SK-N-DZ (cell line): ENCODE data around the gene GFER.
"Not testable (repeated sequence)": the region's sequence is repeated elsewhere in the genome, so short reads cannot be mapped to it uniquely, and the experiment has no call there.

Experiments used
- DNase-seq: peaks from one replicate; pipeline ENCODE4 v3.0.0-alpha.2; 2015; ENCODE audit warnings: low spot score

GFER gene

GRCh38 chr16:1957434-1958142 is 26.4 kb upstream of the GFER start:
- not testable (repeated sequence) for DNase-seq

GRCh38 chr16:1958143-1958491 is 25.9 kb upstream of the GFER start:
- DNase-seq, result not testable (repeated sequence)

- no peak for DNase-seq
Measured at GRCh38 chr16:1958715-1959268, 25.2 kb upstream of the GFER start.

- DNase-seq, result peak; percentile 90
Measured at GRCh38 chr16:1959269-1960039, 24.5 kb upstream of the GFER start, which contains the start of gene NDUFB10. Gene NDUFB10 (plus strand): TSS chr16:1959538. CDS start chr16:1959625, 87 bp downstream.

- peak; percentile 77 for DNase-seq
Measured at GRCh38 chr16:1960665-1961630, 23.0 kb upstream of the GFER start.

GRCh38 chr16:1961651-1962067 is 22.3 kb upstream of the GFER start:
- DNase-seq, result no peak

- DNase-seq, result not testable (repeated sequence)
Measured at GRCh38 chr16:1962161-1963153, 21.5 kb upstream of the GFER start.

- DNase-seq, result peak; percentile 57
Measured at GRCh38 chr16:1963806-1964505, 20.0 kb upstream of the GFER start.

GRCh38 chr16:1964506-1965395 is 19.2 kb upstream of the GFER start, which contains the start of gene RPS2:
Gene RPS2 (minus strand): TSS chr16:1964826. CDS start chr16:1964625, 201 bp downstream.
- peak; percentile 98 for DNase-seq

GRCh38 chr16:1965396-1966001 is 18.5 kb upstream of the GFER start:
- DNase-seq, result no peak

GRCh38 chr16:1966460-1966859 is 17.5 kb upstream of the GFER start, which contains the start of gene RNF151:
Gene RNF151 (plus strand): TSS chr16:1966856. CDS start chr16:1966882, 26 bp downstream.
- no peak for DNase-seq

- DNase-seq, result no peak
Measured at GRCh38 chr16:1968146-1968953, 15.6 kb upstream of the GFER start.

GRCh38 chr16:1971796-1972489 is 12.1 kb upstream of the GFER start, which contains the start of gene TBL3:
Gene TBL3 (plus strand): TSS chr16:1972053. CDS start chr16:1972165, 112 bp downstream.
- peak; percentile 93 for DNase-seq

GRCh38 chr16:1972490-1972877 is 11.5 kb upstream of the GFER start:
- no peak for DNase-seq

- no peak for DNase-seq
Measured at GRCh38 chr16:1973461-1974156, 10.4 kb upstream of the GFER start.
